Activated CD4-positive, alpha-beta T cell treated with anti-CD3 and anti-CD28 coated beads for 48 hours (primary cell): ENCODE results near the gene TXNDC15.
"Not testable (repeated sequence)": the region's sequence is repeated elsewhere in the genome, so short reads cannot be mapped to it uniquely, and the experiment has no call there.

Experiments
- DNase-seq: peaks from one replicate; pipeline ENCODE4 v3.0.0-alpha.2; 2020

The TXNDC15 gene

DNA sequence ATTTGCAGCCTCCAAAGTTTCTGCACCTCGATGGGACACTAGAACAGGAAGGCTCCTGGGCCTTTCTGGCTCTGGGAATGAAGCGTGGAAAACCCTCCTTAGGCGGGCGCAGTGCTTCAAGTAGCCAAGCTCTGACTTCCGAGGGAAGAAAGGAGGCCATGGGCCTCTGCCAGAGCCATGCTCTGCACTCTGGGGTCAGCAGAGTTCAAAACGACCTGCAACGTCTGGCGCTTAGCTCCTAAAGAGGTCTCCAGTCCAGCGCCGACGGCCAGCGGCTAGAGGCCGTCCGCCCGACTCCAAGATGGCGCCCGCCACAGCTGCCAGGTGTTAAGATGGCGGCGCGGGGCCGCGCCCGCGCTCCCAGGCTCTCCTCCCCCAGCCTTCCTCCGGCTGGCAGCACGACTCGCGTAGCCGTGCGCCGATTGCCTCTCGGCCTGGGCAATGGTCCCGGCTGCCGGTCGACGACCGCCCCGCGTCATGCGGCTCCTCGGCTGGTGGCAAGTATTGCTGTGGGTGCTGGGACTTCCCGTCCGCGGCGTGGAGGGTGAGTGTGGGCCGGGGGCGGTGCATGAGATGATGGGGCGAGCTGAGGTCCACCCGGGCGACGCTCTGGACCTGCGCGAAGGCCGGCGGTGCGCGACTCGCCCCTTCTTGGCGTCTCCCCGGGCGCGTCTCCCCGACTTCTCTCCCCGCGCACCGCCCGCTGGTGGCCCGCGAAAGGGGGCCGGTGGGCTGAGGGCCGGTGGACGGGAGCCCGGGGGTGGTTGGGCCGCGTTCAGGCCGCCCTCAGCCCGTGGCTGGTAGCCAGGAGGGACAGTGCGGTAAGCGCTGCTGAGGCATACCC, at the start of gene TXNDC15:
TXNDC15 (plus strand) TSS at position 385 of the 844 bp plus-strand sequence; CDS start at position 442, 57 bp downstream.
- DNase-seq: peak; percentile 87

- DNase-seq: no peak
Observed at GRCh38 chr5:134824681-134825080, 49.5 kb upstream of the TXNDC15 start.

DNA sequence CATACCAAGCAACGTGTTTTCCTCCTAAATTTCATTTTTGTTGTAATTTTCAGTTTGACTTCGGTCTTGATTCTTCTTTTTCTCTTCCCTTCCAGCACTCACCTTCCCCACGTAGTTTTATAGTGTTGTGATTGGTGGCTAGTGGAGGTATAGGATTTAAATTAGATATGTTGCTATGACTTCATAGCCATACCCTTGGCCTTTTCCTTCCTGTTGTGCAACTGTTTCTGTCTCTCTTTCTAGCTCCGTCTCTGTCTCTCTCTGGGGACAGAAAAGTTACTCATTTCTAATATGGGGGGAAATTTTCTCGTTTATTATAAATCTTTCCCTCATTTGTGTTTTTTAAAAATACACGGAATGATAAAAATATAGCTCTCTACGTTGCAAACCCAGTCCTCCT, 49.0 kb upstream of the TXNDC15 start:
- no peak for DNase-seq

DNA sequence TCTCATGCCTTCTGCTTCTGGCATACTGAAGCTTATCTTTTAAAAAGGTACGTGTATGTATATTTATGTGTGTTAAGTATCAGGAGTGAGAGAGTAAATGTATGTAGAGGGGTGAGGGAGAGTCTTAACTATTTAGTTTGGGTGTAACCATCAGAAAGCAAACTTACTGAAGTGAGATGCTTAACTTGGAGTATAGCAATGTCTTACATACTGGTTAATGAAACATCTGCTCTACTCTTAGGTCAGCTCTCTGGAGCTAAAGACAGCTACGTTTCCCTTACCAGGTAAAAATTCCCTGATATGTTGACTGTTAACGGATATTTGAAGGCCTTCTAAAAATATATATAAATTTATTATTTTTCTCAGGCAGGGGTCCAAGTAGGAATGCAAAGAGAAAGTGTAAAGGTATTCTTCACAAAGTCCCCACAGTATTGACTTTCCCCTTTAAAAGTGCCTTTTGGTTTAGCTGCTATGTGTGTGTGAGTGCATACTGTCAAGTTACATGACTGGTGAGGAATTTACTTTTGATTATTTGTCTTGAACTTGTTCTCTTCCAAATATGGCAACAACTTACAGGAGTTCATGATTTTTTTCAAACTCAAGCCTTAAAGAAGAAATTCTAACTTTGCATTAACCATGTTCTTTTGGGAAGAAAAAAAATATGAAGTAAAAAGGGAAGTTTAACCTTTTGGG, 40.7 kb upstream of the TXNDC15 start:
- DNase-seq: no peak

GRCh38 chr5:134835623-134836022, 38.5 kb upstream of the TXNDC15 start:
- no peak for DNase-seq

GRCh38 chr5:134837530-134838181, 36.5 kb upstream of the TXNDC15 start:
- DNase-seq: no peak

DNA sequence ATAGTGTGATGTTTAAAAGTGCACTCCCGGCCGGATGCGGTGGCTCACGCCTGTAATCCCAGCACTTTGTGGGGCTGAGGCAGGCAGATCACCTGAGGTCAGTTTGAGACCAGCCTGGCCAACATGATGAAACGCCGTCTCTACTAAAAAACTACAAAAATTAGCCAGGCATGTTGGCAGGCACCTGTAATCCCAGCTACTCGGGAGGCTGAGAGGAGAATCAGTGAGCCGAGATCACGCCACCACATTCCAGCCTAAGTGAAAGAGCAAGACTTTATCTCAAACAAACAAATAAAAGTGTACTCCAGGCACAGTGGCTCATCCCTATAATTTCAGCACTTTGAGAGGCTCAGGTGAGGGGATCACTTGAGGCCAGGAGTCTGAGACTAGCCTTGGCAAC, 35.8 kb upstream of the TXNDC15 start:
- DNase-seq: not testable (repeated sequence)

DNA sequence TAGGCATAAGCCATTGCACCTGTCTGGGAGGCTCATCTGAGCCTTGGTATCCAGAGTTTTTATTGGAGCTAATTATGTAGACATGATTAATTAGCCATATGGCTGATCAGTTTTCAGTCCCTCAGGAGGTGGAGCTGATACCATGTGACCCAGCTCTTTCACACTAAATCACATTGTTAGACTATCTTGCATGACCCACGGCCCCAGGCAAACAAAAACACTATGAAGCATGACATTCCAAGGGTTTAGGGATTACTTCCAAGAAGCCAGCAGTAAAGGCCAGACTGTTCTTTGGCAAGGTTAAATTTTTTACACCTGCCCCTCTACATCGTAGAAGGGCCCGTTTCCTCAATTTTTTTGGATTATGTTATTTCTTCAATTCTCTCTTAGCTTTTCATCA, 33.4 kb upstream of the TXNDC15 start:
- no peak for DNase-seq

GRCh38 chr5:134844252-134844651, 29.9 kb upstream of the TXNDC15 start:
- DNase-seq: no peak

GRCh38 chr5:134845335-134845851, 28.8 kb upstream of the TXNDC15 start:
- no peak for DNase-seq

GRCh38 chr5:134845852-134846640, 28.1 kb upstream of the TXNDC15 start, which contains the start of gene C5orf24:
C5orf24 (plus strand) TSS chr5:134845968; CDS start chr5:134854901, 8,933 bp downstream.
- peak; percentile 95 for DNase-seq

DNA sequence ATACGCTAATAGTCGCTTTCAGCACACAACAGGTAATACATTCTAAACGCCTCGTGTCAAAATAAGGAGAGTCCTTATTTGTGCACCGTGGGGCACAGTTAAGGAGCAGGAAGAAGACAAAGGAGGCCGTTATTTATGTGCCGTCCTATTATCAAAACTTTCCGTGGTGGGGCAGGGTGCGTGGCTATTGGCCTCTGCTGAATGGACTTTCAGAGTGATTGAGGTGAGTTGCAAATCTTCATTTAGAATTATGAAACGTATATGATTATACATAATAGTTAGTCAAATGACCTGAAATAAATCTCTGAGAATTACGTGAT, 27.6 kb upstream of the TXNDC15 start:
- DNase-seq: peak; percentile 49

- DNase-seq: not testable (repeated sequence)
Observed at GRCh38 chr5:134849434-134849933, 24.7 kb upstream of the TXNDC15 start.

GRCh38 chr5:134851307-134851923, 22.8 kb upstream of the TXNDC15 start:
- DNase-seq: no peak

DNA sequence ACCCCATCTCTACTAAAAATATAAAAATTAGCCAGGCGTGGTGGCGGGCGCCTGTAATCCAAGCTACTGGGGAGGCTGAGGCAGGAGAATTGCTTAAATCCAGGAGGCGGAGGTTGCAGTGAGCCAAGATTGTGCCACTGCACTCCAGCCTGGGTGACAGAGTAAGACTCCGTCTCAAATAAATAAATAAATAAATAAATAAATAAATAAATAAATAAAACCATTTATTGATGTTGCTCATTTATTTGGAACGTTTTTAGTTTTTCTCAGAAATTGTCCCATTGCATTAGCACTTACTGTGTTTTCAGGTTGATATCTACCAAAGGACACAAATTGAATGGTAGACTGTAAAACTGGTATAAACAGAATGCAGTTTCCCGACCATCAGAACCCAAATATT, 17.7 kb upstream of the TXNDC15 start:
- DNase-seq: not testable (repeated sequence)

- DNase-seq: no peak
Observed at GRCh38 chr5:134857401-134857800, 16.8 kb upstream of the TXNDC15 start.

- DNase-seq: no peak
Observed at GRCh38 chr5:134864707-134865106, 9.5 kb upstream of the TXNDC15 start.

DNA sequence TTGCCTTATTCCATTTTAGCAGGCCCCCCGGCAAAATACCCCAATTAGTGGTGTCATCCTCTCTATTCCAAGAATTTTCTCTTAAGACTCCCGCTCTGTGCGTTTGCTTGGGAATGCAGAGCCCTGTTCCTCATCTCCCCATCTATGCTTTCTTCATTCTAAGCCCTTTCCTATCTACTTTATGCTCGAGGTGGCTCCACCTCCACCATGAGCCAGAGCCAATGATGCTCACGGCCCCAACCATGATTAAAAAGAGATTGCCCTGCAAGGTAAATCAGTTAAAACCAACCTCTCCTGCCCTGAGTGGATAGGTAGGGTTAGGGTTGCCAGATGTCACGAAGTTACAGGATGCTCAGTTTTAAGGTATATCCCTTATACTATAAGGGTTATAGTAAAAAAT, 677 bp upstream of the TXNDC15 start:
- DNase-seq: peak; percentile 38

DNA sequence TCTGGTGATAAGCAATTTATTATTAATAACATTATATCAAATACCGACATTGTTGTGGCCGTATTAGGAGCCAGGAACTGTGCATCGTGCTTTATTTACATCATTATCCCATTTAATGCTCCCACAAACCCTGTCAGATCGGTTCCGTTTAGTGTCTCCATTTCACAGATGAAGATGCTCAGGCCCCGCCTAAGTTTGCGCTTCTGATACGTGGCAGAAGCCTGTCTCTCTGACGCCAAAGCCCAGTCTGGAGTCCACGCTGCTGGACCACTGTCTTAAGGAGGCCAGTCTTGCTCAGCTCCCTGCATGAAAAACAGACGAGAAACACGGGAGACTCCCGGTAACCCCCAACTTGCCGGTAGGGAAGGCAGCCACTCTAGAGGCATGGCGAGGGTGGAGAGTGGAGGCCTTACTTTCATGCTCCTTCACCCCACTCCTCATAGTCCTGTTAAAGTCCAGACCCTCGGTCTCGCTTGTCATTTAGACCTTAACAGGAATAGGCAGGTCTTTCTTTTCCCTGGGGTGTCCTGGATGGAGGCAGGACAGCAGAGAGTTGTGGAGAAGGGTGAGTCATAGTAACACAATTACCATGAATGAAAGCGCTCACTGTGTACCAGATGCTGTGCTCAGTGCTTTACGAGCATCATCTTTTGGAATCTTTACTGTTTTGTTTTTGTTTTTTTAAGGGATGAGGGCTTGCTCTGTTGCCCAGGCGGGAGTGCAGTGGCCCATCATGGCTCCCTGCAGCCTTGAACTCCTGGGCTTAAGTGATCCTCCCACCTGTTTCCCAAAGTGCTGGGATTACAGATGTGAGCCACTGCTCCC, 872 bp downstream of the TXNDC15 start:
- peak; percentile 55 for DNase-seq

DNA sequence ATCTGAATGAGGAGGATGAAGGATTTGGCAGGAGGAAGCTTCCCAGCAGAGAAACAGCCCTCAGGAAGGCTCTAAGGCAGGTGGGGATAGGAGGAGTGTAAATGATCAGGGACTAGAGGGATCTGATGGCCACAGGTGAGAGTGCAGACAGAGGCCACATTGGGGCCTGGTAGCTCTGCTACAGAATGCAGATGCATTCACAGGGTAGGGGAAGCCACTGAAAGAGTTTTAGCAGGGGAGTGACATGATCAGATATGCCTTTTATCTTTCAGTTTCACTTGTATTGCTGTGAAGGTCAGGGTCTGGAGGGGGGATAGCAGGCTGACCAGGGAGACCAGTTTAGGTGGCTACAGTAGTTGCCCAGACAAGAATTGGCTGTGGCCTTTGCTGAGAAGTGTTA, 3.0 kb downstream of the TXNDC15 start:
- DNase-seq: no peak

DNA sequence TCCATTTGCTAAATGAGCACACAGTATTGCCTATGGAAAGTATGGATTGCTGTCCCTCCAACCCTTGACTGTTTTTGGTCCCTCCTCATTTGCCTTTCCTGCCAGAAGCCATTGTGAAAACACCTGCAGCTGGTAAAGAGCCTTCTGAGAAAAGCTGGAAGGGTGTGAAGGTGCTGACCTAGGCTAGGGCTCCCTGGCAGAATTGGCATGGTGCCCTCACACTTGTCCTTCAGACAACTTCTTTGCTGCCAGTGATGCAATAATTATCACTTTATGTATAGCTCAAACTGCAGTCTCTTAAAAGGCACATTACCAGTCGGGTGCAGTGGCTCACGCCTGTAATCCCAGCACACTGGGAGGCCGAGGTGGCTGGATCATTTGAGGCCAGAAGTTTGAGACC, 4.2 kb downstream of the TXNDC15 start:
- DNase-seq: no peak
